Naive thymus-derived CD4-positive, alpha-beta T cell (primary cell): ENCODE results near the gene TASL. TPM values are rescaled to one million over a fixed set of nuclear protein-coding genes. Genes with fewer than 3 reads are reported as not detected.
"Not testable (repeated sequence)": the region's sequence is repeated elsewhere in the genome, so short reads cannot be mapped to it uniquely, and the experiment has no call there.

Experiments
- ATAC-seq: fragments of 150-1000 bp; cut with Tn5 transposase; 2 replicates; pipeline ENCODE4 v1.10.0; 2021; ENCODE audit warnings: mild to moderate bottlenecking, moderate library complexity
- CTCF ChIA-PET: fragments of 350-600 bp; sonication (Branson Sonifier 250); formaldehyde crosslinking; loops from one replicate; lab custom pipeline; 2021; ENCODE audit warnings: antibody characterized with exemption; lab: Charles Lee
- POLR2A ChIA-PET: fragments of 350-600 bp; sonication (Branson Sonifier 250); formaldehyde crosslinking; loops from one replicate; lab custom pipeline; 2021; ENCODE audit warnings: antibody characterized with exemption, inconsistent platforms; lab: Charles Lee
- DNase-seq, 9 donors: peaks; one replicate each; pipeline versions ENCODE4 v3.0.0 to v3.0.0-alpha.2; 2020 to 2022; ENCODE audit warnings: mixed read lengths in 1 of 9
- H3K27ac ChIP-seq: one replicate; pipeline ENCODE4 v1.7.0; 2013; ENCODE audit warnings: mild to moderate bottlenecking, low read depth, low read length, moderate library complexity
- H3K27me3 ChIP-seq, 2 donors: one replicate each; pipeline ENCODE4 v1.7.0; 2013; ENCODE audit warnings: low read length in 2 of 2, mild to moderate bottlenecking in 2 of 2, moderate library complexity in 2 of 2; ENCODE audit not compliant: control insufficient read depth in 2 of 2, insufficient read depth in 2 of 2
- H3K36me3 ChIP-seq, 3 experiments: 1 replicate in 2 of 3; 2 replicates in 1 of 3; pipeline ENCODE4 v1.7.0; 2013; ENCODE audit warnings: low read length in 3 of 3, mild to moderate bottlenecking in 3 of 3, moderate library complexity in 1 of 3; ENCODE audit not compliant: insufficient read depth in 3 of 3, control insufficient read depth in 2 of 3
- H3K4me1 ChIP-seq, 2 donors: one replicate each; pipeline ENCODE4 v1.7.0; 2013; ENCODE audit warnings: low read length in 2 of 2, mild to moderate bottlenecking in 2 of 2, moderate library complexity in 1 of 2; ENCODE audit not compliant: control insufficient read depth in 2 of 2, insufficient read depth in 2 of 2
- H3K4me3 ChIP-seq: 2 replicates; pipeline ENCODE4 v1.7.0; 2013; ENCODE audit warnings: mild to moderate bottlenecking, low read length
- H3K9me3 ChIP-seq, 3 experiments: 1 replicate in 2 of 3; 2 replicates in 1 of 3; pipeline ENCODE4 v1.7.0; 2013; ENCODE audit warnings: low read length in 3 of 3; ENCODE audit not compliant: control insufficient read depth in 2 of 3
- H3K27ac Mint-ChIP-seq, 9 donors: one replicate each; pipeline ENCODE4 v1.8.0; 2020 to 2022; ENCODE audit warnings: mixed read lengths in 9 of 9, mild to moderate bottlenecking in 8 of 9, moderate library complexity in 5 of 9, inconsistent platforms in 2 of 9
- H3K27me3 Mint-ChIP-seq, 5 donors: one replicate each; pipeline ENCODE4 v1.8.0; 2021 to 2022; ENCODE audit warnings: mixed read lengths in 5 of 5, mild to moderate bottlenecking in 1 of 5
- H3K36me3 Mint-ChIP-seq, 5 donors: one replicate each; pipeline ENCODE4 v1.8.0; 2020 to 2022; ENCODE audit warnings: mixed read lengths in 5 of 5, mild to moderate bottlenecking in 3 of 5, inconsistent platforms in 1 of 5
- H3K4me1 Mint-ChIP-seq, 7 donors: one replicate each; pipeline ENCODE4 v1.8.0; 2020 to 2022; ENCODE audit warnings: mixed read lengths in 7 of 7, mild to moderate bottlenecking in 3 of 7, inconsistent platforms in 1 of 7
- H3K4me3 Mint-ChIP-seq, 10 donors: one replicate each; pipeline ENCODE4 v1.8.0; 2020 to 2022; ENCODE audit warnings: mild to moderate bottlenecking in 10 of 10, mixed read lengths in 10 of 10, moderate library complexity in 6 of 10, inconsistent platforms in 2 of 10
- H3K9me3 Mint-ChIP-seq, 11 donors: one replicate each; pipeline ENCODE4 v1.8.0; 2020 to 2022; ENCODE audit warnings: mixed read lengths in 11 of 11, mild to moderate bottlenecking in 4 of 11, inconsistent platforms in 1 of 11, moderate library complexity in 1 of 11
- intact Hi-C, 2 donors: fragments of 100-400 bp; cut with micrococcal nuclease; formaldehyde crosslinking; loops; one replicate each; pipeline ENCODE4 v1.15.1; 2023
- polyA plus RNA-seq, 2 donors: library from polyadenylated mRNA; unstranded; fragments of 300-500 nt; fragmentation: Illumina TruSeq; gene quantifications; one replicate each; pipeline ENCODE4 v1.2.3, GENCODE V29; 2021
- total RNA-seq, 6 experiments: library from RNA in 5 of 6; stranded (reverse) in 5 of 6; gene quantifications; 1 replicate in 5 of 6; 2 replicates in 1 of 6; pipeline ENCODE4 v1.2.3 and lab custom pipeline; 2021 to 2026

TASL gene
- total and polyA plus RNA-seq, 7 experiments from 2014 or later: 1.8 to 10.5 (median 3.9) TPM

GRCh38 chrX:30615229-30615628, 37.7 kb upstream of the TASL start:
- H3K4me1 Mint-ChIP-seq: no peaks in the 10 kb centered on the region
- DNase-seq: no peak
- Histone ChIP-seq H3K9me3 (no peaks in the 10 kb centered on the region), H3K4me1 (no peaks in the 10 kb centered on the region), H3K27me3 (no peaks in the 10 kb centered on the region), H3K27ac (no peak overlapping the region), H3K36me3 (no peaks in the 10 kb centered on the region), H3K4me3 (no peak overlapping the region)
- no peak overlapping the region for H3K27ac Mint-ChIP-seq
- no peaks in the 10 kb centered on the region for H3K36me3 Mint-ChIP-seq
- H3K9me3 Mint-ChIP-seq: peaks cover 0 to 10% (median 0%) of the 10 kb centered on the region in 11 donors
- no peak for ATAC-seq
- ChIA-PET POLR2A (no interaction called here), CTCF (no interaction called here)
- peaks cover 0 to 3% (median 0%) of the 10 kb centered on the region in 5 donors for H3K27me3 Mint-ChIP-seq
- intact Hi-C loops: no loop called here
- no peak overlapping the region for H3K4me3 Mint-ChIP-seq

- H3K27ac Mint-ChIP-seq: no peak overlapping the region
- Histone ChIP-seq H3K27ac (no peak overlapping the region), H3K4me1 (no peaks in the 10 kb centered on the region), H3K36me3 (no peaks in the 10 kb centered on the region), H3K9me3 (no peaks in the 10 kb centered on the region), H3K4me3 (no peak overlapping the region), H3K27me3 (no peaks in the 10 kb centered on the region)
- no peaks in the 10 kb centered on the region for H3K4me1 Mint-ChIP-seq
- DNase-seq (no peak), ATAC-seq (peak; percentile 40)
- H3K4me3 Mint-ChIP-seq: no peak overlapping the region
- ChIA-PET POLR2A (no interaction called here), CTCF (no interaction called here)
- H3K9me3 Mint-ChIP-seq: peaks cover 0 to 10% (median 0%) of the 10 kb centered on the region in 11 donors
- H3K27me3 Mint-ChIP-seq: peaks cover 0 to 3% (median 0%) of the 10 kb centered on the region in 5 donors
- no peaks in the 10 kb centered on the region for H3K36me3 Mint-ChIP-seq
- intact Hi-C loops: no loop called here
Observed at GRCh38 chrX:30613721-30614120, 36.2 kb upstream of the TASL start.

GRCh38 chrX:30612250-30612655, 34.7 kb upstream of the TASL start:
- H3K27me3 Mint-ChIP-seq: peaks cover 0 to 3% (median 0%) of the 10 kb centered on the region in 5 donors
- DNase-seq: no peak
- no peak for ATAC-seq
- ChIA-PET POLR2A (no interaction called here), CTCF (interaction anchor here (0.7 kb wide), 1 partner anchor 43 kb away, joined by 3 read pairs; no protein-coding TSS in a partner anchor)
- intact Hi-C loops: no loop called here
- peaks cover 0 to 10% (median 0%) of the 10 kb centered on the region in 11 donors for H3K9me3 Mint-ChIP-seq
- H3K4me1 Mint-ChIP-seq: no peaks in the 10 kb centered on the region
- no peaks in the 10 kb centered on the region for H3K36me3 Mint-ChIP-seq
- no peak overlapping the region for H3K4me3 Mint-ChIP-seq
- Histone ChIP-seq H3K27ac (no peak overlapping the region), H3K4me3 (no peak overlapping the region), H3K4me1 (no peaks in the 10 kb centered on the region), H3K9me3 (no peaks in the 10 kb centered on the region), H3K27me3 (no peaks in the 10 kb centered on the region), H3K36me3 (no peaks in the 10 kb centered on the region)
- no peak overlapping the region for H3K27ac Mint-ChIP-seq

GRCh38 chrX:30610026-30610425, 32.5 kb upstream of the TASL start:
- Histone ChIP-seq H3K36me3 (no peaks in the 10 kb centered on the region), H3K27ac (no peak overlapping the region), H3K4me1 (no peaks in the 10 kb centered on the region), H3K27me3 (no peaks in the 10 kb centered on the region), H3K9me3 (no peaks in the 10 kb centered on the region), H3K4me3 (no peak overlapping the region)
- Mint-ChIP-seq H3K4me1 (no peaks in the 10 kb centered on the region), H3K27ac (no peak overlapping the region), H3K27me3 (peaks cover 0 to 3% (median 0%) of the 10 kb centered on the region in 5 donors), H3K36me3 (no peaks in the 10 kb centered on the region), H3K9me3 (no peaks in the 10 kb centered on the region), H3K4me3 (no peak overlapping the region)
- intact Hi-C loops: no loop called here
- ATAC-seq (no peak), DNase-seq (no peak)
- ChIA-PET POLR2A (no interaction called here), CTCF (no interaction called here)

GRCh38 chrX:30607155-30607554, 29.6 kb upstream of the TASL start:
- Histone ChIP-seq H3K4me3 (no peak overlapping the region), H3K27ac (no peak overlapping the region), H3K9me3 (no peaks in the 10 kb centered on the region), H3K27me3 (no peaks in the 10 kb centered on the region), H3K4me1 (no peaks in the 10 kb centered on the region), H3K36me3 (no peaks in the 10 kb centered on the region)
- DNase-seq: no peak
- no peak overlapping the region for H3K27ac Mint-ChIP-seq
- H3K4me1 Mint-ChIP-seq: no peaks in the 10 kb centered on the region
- H3K9me3 Mint-ChIP-seq: no peaks in the 10 kb centered on the region
- intact Hi-C loops: no loop called here
- ChIA-PET POLR2A (no interaction called here), CTCF (no interaction called here)
- peaks cover 0 to 3% (median 0%) of the 10 kb centered on the region in 5 donors for H3K27me3 Mint-ChIP-seq
- H3K4me3 Mint-ChIP-seq: no peak overlapping the region
- no peak for ATAC-seq
- H3K36me3 Mint-ChIP-seq: no peaks in the 10 kb centered on the region

GRCh38 chrX:30600269-30601176, 23.0 kb upstream of the TASL start:
- CTCF ChIA-PET, intact Hi-C loops, H3K4me1 ChIP-seq, H3K4me3 Mint-ChIP-seq, H3K4me3 ChIP-seq, H3K36me3 Mint-ChIP-seq, H3K9me3 ChIP-seq, ATAC-seq, H3K27ac Mint-ChIP-seq, DNase-seq, H3K27me3 ChIP-seq, POLR2A ChIA-PET, H3K27ac ChIP-seq, H3K27me3 Mint-ChIP-seq, H3K9me3 Mint-ChIP-seq, H3K36me3 ChIP-seq: not testable (repeated sequence)
- peaks cover 0 to 15% (median 0%) of the 10 kb centered on the region in 7 donors for H3K4me1 Mint-ChIP-seq
